Mesenchymal stem cell (in vitro differentiated cells and primary cell): ENCODE results near the gene NUP42. TPM values are rescaled to one million over a fixed set of nuclear protein-coding genes. Genes with fewer than 3 reads are reported as not detected.
A peak's percentile ranks its signal among the peaks of the same experiment; 100 is the strongest.

Source experiments
- DNase-seq: peaks from one replicate; pipeline ENCODE4 v3.0.0-alpha.2; 2013
- H2AFZ ChIP-seq: one replicate; pipeline ENCODE4 v1.6.1; 2013; ENCODE audit warnings: low read depth, mild to moderate bottlenecking, control low read depth, inconsistent platforms, low read length, moderate library complexity
- H2AK5ac ChIP-seq: 2 replicates; pipeline ENCODE4 v1.6.1; 2013; ENCODE audit warnings: low read length, moderate library complexity, mild to moderate bottlenecking, inconsistent platforms; ENCODE audit not compliant: severe bottlenecking
- H2BK120ac ChIP-seq: one replicate; pipeline ENCODE4 v1.6.1; 2013; ENCODE audit warnings: low read depth, mild to moderate bottlenecking, inconsistent platforms, low read length, moderate library complexity
- H2BK12ac ChIP-seq, 2 experiments: one replicate each; pipeline ENCODE4 v1.6.1; 2013; ENCODE audit warnings: inconsistent platforms in 2 of 2, low read length in 2 of 2, mild to moderate bottlenecking in 2 of 2, moderate library complexity in 2 of 2, control low read depth in 1 of 2
- H2BK15ac ChIP-seq: one replicate; pipeline ENCODE4 v1.6.1; 2013; ENCODE audit warnings: mild to moderate bottlenecking, low read depth, inconsistent platforms; ENCODE audit not compliant: poor library complexity, severe bottlenecking
- H2BK5ac ChIP-seq: 2 replicates; pipeline ENCODE4 v1.6.1; 2013; ENCODE audit warnings: low read depth, mild to moderate bottlenecking, low read length, control low read depth, inconsistent platforms; ENCODE audit not compliant: poor library complexity, severe bottlenecking
- H3K14ac ChIP-seq, 2 experiments: one replicate each; pipeline ENCODE4 v1.6.1; 2013; ENCODE audit warnings: inconsistent platforms in 2 of 2, low read length in 2 of 2, control low read depth in 1 of 2, mild to moderate bottlenecking in 1 of 2, moderate library complexity in 1 of 2
- H3K18ac ChIP-seq, 2 experiments: one replicate each; pipeline ENCODE4 v1.6.1; 2013; ENCODE audit warnings: inconsistent platforms in 2 of 2, low read length in 2 of 2, control low read depth in 1 of 2, low read depth in 1 of 2, mild to moderate bottlenecking in 1 of 2
- H3K23ac ChIP-seq, 2 experiments: one replicate each; pipeline ENCODE4 v1.6.1; 2013; ENCODE audit warnings: inconsistent platforms in 2 of 2, low read length in 2 of 2, mild to moderate bottlenecking in 2 of 2, moderate library complexity in 2 of 2, control low read depth in 1 of 2
- H3K27ac ChIP-seq: 2 replicates; pipeline ENCODE4 v1.5.1; 2013; ENCODE audit warnings: mild to moderate bottlenecking, moderate library complexity, low read length, control low read depth, inconsistent platforms; ENCODE audit not compliant: poor library complexity, severe bottlenecking
- H3K27me3 ChIP-seq, 2 experiments: 2 replicates each; pipeline versions ENCODE4 v1.6.1 to v1.7.0; 2013; ENCODE audit warnings: low read length in 2 of 2, mild to moderate bottlenecking in 2 of 2, moderate library complexity in 2 of 2, control low read depth in 1 of 2, inconsistent platforms in 1 of 2; ENCODE audit not compliant: control insufficient read depth in 1 of 2, insufficient read depth in 1 of 2
- H3K36me3 ChIP-seq, 2 experiments: 2 replicates each; pipeline versions ENCODE4 v1.6.1 to v1.7.0; 2013; ENCODE audit warnings: low read length in 2 of 2, control low read depth in 1 of 2, inconsistent platforms in 1 of 2, low read depth in 1 of 2, mild to moderate bottlenecking in 1 of 2; ENCODE audit not compliant: insufficient read depth in 2 of 2, control insufficient read depth in 1 of 2
- H3K4ac ChIP-seq, 2 experiments: one replicate each; pipeline ENCODE4 v1.6.1; 2013; ENCODE audit warnings: inconsistent platforms in 2 of 2, low read length in 2 of 2, mild to moderate bottlenecking in 2 of 2, moderate library complexity in 2 of 2, control low read depth in 1 of 2, low read depth in 1 of 2
- H3K4me1 ChIP-seq: 2 replicates; pipeline ENCODE4 v1.6.1; 2013; ENCODE audit warnings: low read depth, low read length, control low read depth; ENCODE audit not compliant: control insufficient read depth, insufficient read depth
- H3K4me2 ChIP-seq: 2 replicates; pipeline ENCODE4 v1.6.1; 2013; ENCODE audit warnings: low read length, mild to moderate bottlenecking, inconsistent platforms; ENCODE audit not compliant: poor library complexity, severe bottlenecking
- H3K4me3 ChIP-seq, 2 experiments: 2 replicates each; pipeline versions ENCODE4 v1.5.1 to v1.7.0; 2013; ENCODE audit warnings: low read length in 2 of 2, mild to moderate bottlenecking in 2 of 2, control low read depth in 1 of 2, low read depth in 1 of 2; ENCODE audit not compliant: insufficient read depth in 1 of 2
- H3K79me1 ChIP-seq: replicated peaks from 2 replicates; pipeline ENCODE4 v1.6.1; 2013; ENCODE audit warnings: mild to moderate bottlenecking, control low read depth, low read length, inconsistent platforms; ENCODE audit not compliant: poor library complexity, severe bottlenecking
- H3K9ac ChIP-seq: 2 replicates; pipeline ENCODE4 v1.7.0; 2013; ENCODE audit warnings: mild to moderate bottlenecking, low read length, moderate library complexity
- H3K9me3 ChIP-seq: 2 replicates; pipeline ENCODE4 v1.7.0; 2013; ENCODE audit warnings: mild to moderate bottlenecking, low read length; ENCODE audit not compliant: control insufficient read depth
- H4K8ac ChIP-seq: one replicate; pipeline ENCODE4 v1.6.1; 2013; ENCODE audit warnings: inconsistent platforms, mild to moderate bottlenecking, low read length, moderate library complexity
- H4K91ac ChIP-seq: one replicate; pipeline ENCODE4 v1.6.1; 2013; ENCODE audit warnings: mild to moderate bottlenecking, low read length, inconsistent platforms
- WGBS: methylation state at CpG from one replicate; pipeline ENCODE4 v1.1.7; 2013; ENCODE audit warnings: mixed read lengths; 5-methylcytosine and 5-hydroxymethylcytosine counted together
- polyA plus RNA-seq, 2 experiments: library from polyadenylated mRNA; stranded (reverse); fragments of 200-250 nt; gene quantifications; one replicate each; pipeline ENCODE4 v1.2.3, GENCODE V29; 2013

The NUP42 gene, protein sequence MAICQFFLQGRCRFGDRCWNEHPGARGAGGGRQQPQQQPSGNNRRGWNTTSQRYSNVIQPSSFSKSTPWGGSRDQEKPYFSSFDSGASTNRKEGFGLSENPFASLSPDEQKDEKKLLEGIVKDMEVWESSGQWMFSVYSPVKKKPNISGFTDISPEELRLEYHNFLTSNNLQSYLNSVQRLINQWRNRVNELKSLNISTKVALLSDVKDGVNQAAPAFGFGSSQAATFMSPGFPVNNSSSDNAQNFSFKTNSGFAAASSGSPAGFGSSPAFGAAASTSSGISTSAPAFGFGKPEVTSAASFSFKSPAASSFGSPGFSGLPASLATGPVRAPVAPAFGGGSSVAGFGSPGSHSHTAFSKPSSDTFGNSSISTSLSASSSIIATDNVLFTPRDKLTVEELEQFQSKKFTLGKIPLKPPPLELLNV
- 15.3 TPM for polyA plus RNA-seq (2013, experiment 1 of 2)
- polyA plus RNA-seq (2013, experiment 2 of 2), result 15.5 TPM

DNA sequence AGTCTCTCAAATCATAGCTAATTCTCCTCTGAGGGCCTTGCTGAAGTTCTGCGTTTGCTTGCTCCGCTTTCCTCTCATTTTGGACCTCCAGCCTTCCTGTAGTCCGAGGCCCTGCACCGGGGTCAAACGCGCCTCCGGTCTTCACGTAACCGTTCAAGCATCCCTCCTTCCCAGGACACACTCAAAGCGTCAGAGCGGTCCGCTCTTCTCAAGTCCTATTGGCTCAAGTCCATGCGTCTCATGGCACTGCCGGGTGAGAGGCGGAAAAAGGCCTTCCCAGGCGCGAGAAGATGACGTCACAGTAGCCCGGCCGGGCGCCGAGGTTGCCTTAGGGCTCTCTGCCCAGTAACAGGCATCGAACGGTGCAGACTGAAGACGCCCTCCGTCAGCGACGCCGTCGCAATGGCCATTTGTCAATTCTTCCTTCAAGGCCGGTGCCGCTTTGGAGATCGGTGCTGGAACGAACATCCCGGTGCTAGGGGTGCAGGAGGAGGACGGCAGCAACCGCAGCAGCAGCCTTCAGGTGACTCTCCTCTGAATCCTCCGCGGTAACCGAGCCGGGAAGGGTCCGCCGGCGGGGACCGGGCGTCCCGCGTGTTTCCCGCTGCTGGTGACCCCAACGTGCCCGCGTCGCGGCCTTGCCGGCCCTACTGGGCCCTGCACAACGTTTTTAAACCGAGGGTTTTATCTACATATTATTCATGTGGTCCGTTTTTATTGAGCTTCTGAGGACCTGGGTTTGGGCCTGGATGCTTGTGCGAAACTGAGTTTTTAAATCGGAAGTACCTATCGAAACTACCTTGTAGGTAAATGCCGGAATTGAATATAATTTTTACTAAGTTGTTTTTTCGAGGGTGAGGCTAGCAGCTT is at the start of gene NUP42:
TSS of gene NUP42 (plus strand) at position 365 of the 870 bp plus-strand sequence. CDS start at position 403, 38 bp downstream.
- peak within 1 kb of the TSS; percentile 52 to 84 for H3K4ac ChIP-seq
- H3K9ac ChIP-seq, result peak within 1 kb of the TSS; percentile 94
- H2BK12ac ChIP-seq, result no peak within 1 kb of the TSS
- H3K18ac ChIP-seq, result peak within 1 kb of the TSS; percentile 65 to 72
- peak within 1 kb of the TSS; percentile 99 for H4K8ac ChIP-seq
- H2BK120ac ChIP-seq, result peak within 1 kb of the TSS; percentile 52
- peaks cover 5% of the 10 kb centered on the region for H3K4me1 ChIP-seq
- peak within 1 kb of the TSS; percentile 90 to 91 for H3K4me3 ChIP-seq
- no peaks in the 10 kb centered on the region for H3K9me3 ChIP-seq
- no peaks in the 10 kb centered on the region for H3K79me1 ChIP-seq
- no peak within 1 kb of the TSS for H2AK5ac ChIP-seq
- H3K23ac ChIP-seq, result no peak within 1 kb of the TSS
- peak within 1 kb of the TSS in 1 of 2 experiments; percentile 19 for H3K14ac ChIP-seq
- no peak within 1 kb of the TSS for H2BK5ac ChIP-seq
- peak; percentile 100 for DNase-seq
- peak within 1 kb of the TSS; percentile 41 for H4K91ac ChIP-seq
- peak within 1 kb of the TSS; percentile 86 for H2AFZ ChIP-seq
- peaks cover 0 to 19% of the 10 kb centered on the region in 2 experiments for H3K36me3 ChIP-seq
- H3K27me3 ChIP-seq, result no peaks in the 10 kb centered on the region
- WGBS, result under 1% methylated on average over 63 of the region's 63 CpGs
- peak within 1 kb of the TSS; percentile 78 for H3K27ac ChIP-seq
- H3K4me2 ChIP-seq, result peak within 1 kb of the TSS; percentile 94
- H2BK15ac ChIP-seq, result peak within 1 kb of the TSS; percentile 33

DNA sequence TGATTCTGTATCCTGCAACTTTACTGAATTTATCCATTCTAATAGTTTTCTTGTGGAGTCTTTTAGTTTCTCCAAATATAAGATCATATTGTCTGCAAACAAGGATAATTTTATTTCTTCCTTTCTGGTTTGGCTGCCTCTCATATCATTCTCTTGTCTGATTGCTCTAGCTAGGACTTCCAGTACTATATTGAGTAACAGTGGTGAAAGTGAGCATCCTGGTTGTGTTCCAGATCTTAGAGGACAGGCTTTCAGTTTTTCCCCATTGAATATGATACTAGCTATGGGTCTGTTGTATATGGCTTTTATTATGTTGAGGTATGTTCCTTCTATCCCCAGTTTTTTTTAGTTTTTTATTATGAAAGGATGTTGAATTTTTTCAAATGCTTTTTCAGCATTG is 48.1 kb upstream of the NUP42 start:
- no peak overlapping the region for H3K23ac ChIP-seq
- no peak overlapping the region for H3K4me2 ChIP-seq
- no peak overlapping the region for H4K91ac ChIP-seq
- H2BK15ac ChIP-seq, result no peak overlapping the region
- DNase-seq, result no peak
- peaks cover 1% of the 10 kb centered on the region for H3K4me1 ChIP-seq
- H3K14ac ChIP-seq, result no peak overlapping the region
- no peak overlapping the region for H2AFZ ChIP-seq
- no peak overlapping the region for H3K9ac ChIP-seq
- no peak overlapping the region for H2BK5ac ChIP-seq
- no peak overlapping the region for H3K4me3 ChIP-seq
- H3K27me3 ChIP-seq, result no peaks in the 10 kb centered on the region
- no peak overlapping the region for H4K8ac ChIP-seq
- H2AK5ac ChIP-seq, result no peak overlapping the region
- H3K27ac ChIP-seq, result no peak overlapping the region
- no peak overlapping the region for H2BK12ac ChIP-seq
- peaks cover 2% of the 10 kb centered on the region for H3K79me1 ChIP-seq
- H3K9me3 ChIP-seq, result no peaks in the 10 kb centered on the region
- H3K4ac ChIP-seq, result no peak overlapping the region
- peaks cover 4 to 18% of the 10 kb centered on the region in 2 experiments for H3K36me3 ChIP-seq
- H3K18ac ChIP-seq, result no peak overlapping the region
- H2BK120ac ChIP-seq, result no peak overlapping the region

DNA sequence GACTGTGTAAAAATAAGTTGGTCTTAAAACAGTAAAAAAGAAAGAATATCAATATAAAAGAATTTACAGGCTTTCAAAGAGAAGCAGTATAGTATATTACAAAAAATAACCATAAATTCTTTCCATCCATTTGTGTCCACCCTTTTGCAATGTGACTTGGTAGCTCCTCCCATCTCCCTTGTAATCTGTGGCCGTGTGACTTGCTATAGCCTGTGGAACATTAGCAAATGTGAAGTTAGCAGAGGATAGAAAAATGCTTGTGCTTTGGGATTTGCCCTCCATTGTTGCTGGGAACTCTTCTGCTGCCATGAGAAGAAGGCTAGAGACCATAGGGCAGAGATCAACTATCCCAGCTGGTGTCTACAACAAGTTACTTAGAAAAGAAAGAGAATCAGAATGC is 46.1 kb upstream of the NUP42 start:
- Histone ChIP-seq H3K27ac (no peak overlapping the region), H2BK15ac (no peak overlapping the region), H3K27me3 (no peaks in the 10 kb centered on the region), H3K36me3 (peaks cover 0 to 9% of the 10 kb centered on the region in 2 experiments), H2BK120ac (no peak overlapping the region), H3K23ac (no peak overlapping the region), H4K8ac (no peak overlapping the region), H3K14ac (no peak overlapping the region), H3K79me1 (no peaks in the 10 kb centered on the region), H4K91ac (no peak overlapping the region), H3K4me2 (no peak overlapping the region), H3K4me3 (no peak overlapping the region), H2BK5ac (no peak overlapping the region), H3K4me1 (no peaks in the 10 kb centered on the region), H2AK5ac (no peak overlapping the region), H3K9me3 (no peaks in the 10 kb centered on the region), H3K18ac (no peak overlapping the region), H2BK12ac (no peak overlapping the region), H3K9ac (no peak overlapping the region), H2AFZ (no peak overlapping the region), H3K4ac (no peak overlapping the region)
- WGBS, result 67% methylated on average over 1 of the region's 1 CpG
- peak; percentile 7 for DNase-seq

DNA sequence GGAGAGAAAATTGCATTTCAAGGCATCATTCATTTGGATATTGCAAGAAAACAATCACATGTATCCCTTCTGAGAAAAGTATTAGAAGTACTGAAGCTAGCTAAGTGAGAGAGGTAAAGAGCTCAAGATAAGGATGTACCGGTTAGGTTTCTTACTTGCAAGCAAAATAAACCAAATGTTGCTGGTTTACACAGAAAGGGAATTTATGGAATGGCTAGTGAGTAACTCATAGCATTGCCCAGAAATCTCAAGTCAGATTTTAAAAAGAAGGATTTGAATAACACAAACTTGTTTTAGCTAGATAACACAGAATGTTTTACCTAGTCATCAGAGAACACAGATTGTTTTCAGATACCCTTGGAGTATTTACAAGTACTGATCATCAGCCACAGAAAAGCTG is 45.6 kb upstream of the NUP42 start:
- Histone ChIP-seq H3K79me1 (no peaks in the 10 kb centered on the region), H2BK120ac (no peak overlapping the region), H2AFZ (no peak overlapping the region), H3K36me3 (peaks cover 2 to 10% of the 10 kb centered on the region in 2 experiments), H4K8ac (no peak overlapping the region), H2AK5ac (no peak overlapping the region), H2BK12ac (no peak overlapping the region), H3K27me3 (no peaks in the 10 kb centered on the region), H3K23ac (no peak overlapping the region), H3K27ac (no peak overlapping the region), H3K18ac (no peak overlapping the region), H3K9ac (no peak overlapping the region), H3K4me1 (no peaks in the 10 kb centered on the region), H4K91ac (no peak overlapping the region), H3K14ac (no peak overlapping the region), H3K9me3 (no peaks in the 10 kb centered on the region), H3K4me2 (no peak overlapping the region), H3K4ac (no peak overlapping the region), H2BK15ac (no peak overlapping the region), H3K4me3 (no peak overlapping the region), H2BK5ac (no peak overlapping the region)
- DNase-seq, result no peak
- WGBS, result 89% methylated on average over 1 of the region's 1 CpG
